Measurements from ENCODE around the gene CANX. TPM values are rescaled to one million over a fixed set of nuclear protein-coding genes. Genes with fewer than 3 reads are reported as not detected.
A peak's percentile ranks its signal among the peaks of the same experiment; 100 is the strongest.

Gene CANX
- total and polyA plus RNA-seq, 2 of the 13 experiments (the other 11 are each of a cell fraction or from before 2014, with no cell fraction given): 477 to 680 TPM

DNA sequence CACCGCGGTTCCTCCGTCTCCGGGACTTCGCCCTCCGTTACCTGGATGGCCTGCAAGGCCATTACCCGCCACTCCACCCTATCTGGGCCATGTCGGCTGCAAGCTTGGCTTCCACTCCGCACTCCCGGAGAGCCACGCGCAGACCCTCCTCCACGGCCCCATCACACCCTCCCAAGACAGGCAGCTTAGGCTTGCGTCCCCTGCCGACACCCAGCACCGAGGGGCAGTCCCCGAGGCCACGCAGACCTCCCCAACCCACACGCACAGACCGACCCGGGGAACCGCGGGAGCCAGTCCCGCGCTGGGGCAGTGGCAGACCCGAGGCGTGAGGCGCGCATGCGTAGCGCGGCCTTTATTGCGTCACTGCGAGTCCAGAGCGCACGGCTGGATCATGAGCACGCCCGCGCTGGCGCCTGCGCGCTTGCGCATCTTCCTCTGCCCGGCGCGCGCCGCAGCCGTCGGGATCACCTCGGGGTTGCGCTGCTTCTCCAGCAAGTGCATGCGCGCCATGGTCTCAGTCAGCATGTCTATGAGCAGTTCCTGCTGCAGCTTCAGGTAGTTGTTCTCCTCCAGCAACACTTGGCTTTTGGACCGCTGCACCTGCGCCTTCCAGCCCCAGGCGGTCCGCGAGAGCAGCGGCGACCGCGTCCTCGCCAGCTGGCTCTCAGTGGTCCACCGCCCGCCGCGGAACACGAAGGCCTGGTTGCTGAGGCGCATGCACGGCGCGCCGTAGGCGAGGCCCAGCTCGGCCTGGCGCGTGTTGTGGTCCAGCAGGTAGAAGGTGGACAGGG is 20.3 kb upstream of the CANX start (continued):
- peak; percentile 46; the same call in 1 of the 2 replicates for TF ChIP-seq ZNF563 (CRISPR knock-in tag; IDR thresholded peaks at IDR 0.05)
- TF ChIP-seq TAF15 (IDR thresholded peaks at IDR 0.05; ENCODE audit: low read depth, low read length, poor library complexity, severe bottlenecking): peak; percentile 61
- TF ChIP-seq, protein P1, sequence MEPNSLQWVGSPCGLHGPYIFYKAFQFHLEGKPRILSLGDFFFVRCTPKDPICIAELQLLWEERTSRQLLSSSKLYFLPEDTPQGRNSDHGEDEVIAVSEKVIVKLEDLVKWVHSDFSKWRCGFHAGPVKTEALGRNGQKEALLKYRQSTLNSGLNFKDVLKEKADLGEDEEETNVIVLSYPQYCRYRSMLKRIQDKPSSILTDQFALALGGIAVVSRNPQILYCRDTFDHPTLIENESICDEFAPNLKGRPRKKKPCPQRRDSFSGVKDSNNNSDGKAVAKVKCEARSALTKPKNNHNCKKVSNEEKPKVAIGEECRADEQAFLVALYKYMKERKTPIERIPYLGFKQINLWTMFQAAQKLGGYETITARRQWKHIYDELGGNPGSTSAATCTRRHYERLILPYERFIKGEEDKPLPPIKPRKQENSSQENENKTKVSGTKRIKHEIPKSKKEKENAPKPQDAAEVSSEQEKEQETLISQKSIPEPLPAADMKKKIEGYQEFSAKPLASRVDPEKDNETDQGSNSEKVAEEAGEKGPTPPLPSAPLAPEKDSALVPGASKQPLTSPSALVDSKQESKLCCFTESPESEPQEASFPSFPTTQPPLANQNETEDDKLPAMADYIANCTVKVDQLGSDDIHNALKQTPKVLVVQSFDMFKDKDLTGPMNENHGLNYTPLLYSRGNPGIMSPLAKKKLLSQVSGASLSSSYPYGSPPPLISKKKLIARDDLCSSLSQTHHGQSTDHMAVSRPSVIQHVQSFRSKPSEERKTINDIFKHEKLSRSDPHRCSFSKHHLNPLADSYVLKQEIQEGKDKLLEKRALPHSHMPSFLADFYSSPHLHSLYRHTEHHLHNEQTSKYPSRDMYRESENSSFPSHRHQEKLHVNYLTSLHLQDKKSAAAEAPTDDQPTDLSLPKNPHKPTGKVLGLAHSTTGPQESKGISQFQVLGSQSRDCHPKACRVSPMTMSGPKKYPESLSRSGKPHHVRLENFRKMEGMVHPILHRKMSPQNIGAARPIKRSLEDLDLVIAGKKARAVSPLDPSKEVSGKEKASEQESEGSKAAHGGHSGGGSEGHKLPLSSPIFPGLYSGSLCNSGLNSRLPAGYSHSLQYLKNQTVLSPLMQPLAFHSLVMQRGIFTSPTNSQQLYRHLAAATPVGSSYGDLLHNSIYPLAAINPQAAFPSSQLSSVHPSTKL (CRISPR knock-in tag; IDR thresholded peaks at IDR 0.05): peak; percentile 54; the same call in 1 of the 2 replicates
- peak; percentile 60; the same call in 1 of the 2 replicates for TF ChIP-seq RXRA (CRISPR knock-in tag; IDR thresholded peaks at IDR 0.05)
- TF ChIP-seq DR1 (CRISPR knock-in tag; IDR thresholded peaks at IDR 0.05): peak; percentile 68
- TF ChIP-seq ARID3A (IDR thresholded peaks at IDR 0.05; ENCODE audit: low read depth, low read length): 0 out of 2 replicates have a peak, but pooled peaks have one; percentile 16
- no peak; the same call in 1 of the 2 replicates for TF ChIP-seq ZNF451 (CRISPR knock-in tag; IDR thresholded peaks at IDR 0.05)
- TF ChIP-seq ZNF567 (CRISPR knock-in tag; IDR thresholded peaks at IDR 0.05; ENCODE audit: borderline replicate concordance): peak; percentile 45; the same call in 1 of the 2 replicates
- peak; percentile 86; the same call in 1 of the 2 replicates for TF ChIP-seq ZZZ3 (CRISPR knock-in tag; IDR thresholded peaks at IDR 0.05; ENCODE audit: borderline replicate concordance)
- peak; percentile 92 for TF ChIP-seq ZNF564 (CRISPR knock-in tag; IDR thresholded peaks at IDR 0.05)
- no peak for TF ChIP-seq KDM6A (CRISPR knock-in tag; IDR thresholded peaks at IDR 0.05; ENCODE audit: low read depth)
- no peak for TF ChIP-seq ATF1 (CRISPR knock-in tag; IDR thresholded peaks at IDR 0.05)
- no peak for TF ChIP-seq SCMH1 (CRISPR knock-in tag; IDR thresholded peaks at IDR 0.05; ENCODE audit: borderline replicate concordance)
- 0 out of 2 replicates have a peak, but pooled peaks have one; percentile 81 for TF ChIP-seq ZXDC (CRISPR knock-in tag; IDR thresholded peaks at IDR 0.05)
- TF ChIP-seq CREM (IDR thresholded peaks at IDR 0.05): peak; percentile 51
- TF ChIP-seq CREM (CRISPR knock-in tag; IDR thresholded peaks at IDR 0.05): no peak
- TF ChIP-seq SUZ12 (IDR thresholded peaks at IDR 0.05; ENCODE audit: low read depth, low read length): no peak
- TF ChIP-seq MXD1 (CRISPR knock-in tag; IDR thresholded peaks at IDR 0.05): peak; percentile 74
- TF ChIP-seq GMEB2 (CRISPR knock-in tag; IDR thresholded peaks at IDR 0.05; ENCODE audit: low read depth): peak; percentile 75; the same call in 1 of the 2 replicates

All from HepG2 (cell line).